ENCODE data around the gene B4GAT1. TPM values are rescaled to one million over a fixed set of nuclear protein-coding genes. Genes with fewer than 3 reads are reported as not detected.

Gene B4GAT1
- total and polyA plus RNA-seq, 2 of the 13 experiments (the other 11 are each of a cell fraction or from before 2014, with no cell fraction given), result 40.4 to 109 TPM

DNA sequence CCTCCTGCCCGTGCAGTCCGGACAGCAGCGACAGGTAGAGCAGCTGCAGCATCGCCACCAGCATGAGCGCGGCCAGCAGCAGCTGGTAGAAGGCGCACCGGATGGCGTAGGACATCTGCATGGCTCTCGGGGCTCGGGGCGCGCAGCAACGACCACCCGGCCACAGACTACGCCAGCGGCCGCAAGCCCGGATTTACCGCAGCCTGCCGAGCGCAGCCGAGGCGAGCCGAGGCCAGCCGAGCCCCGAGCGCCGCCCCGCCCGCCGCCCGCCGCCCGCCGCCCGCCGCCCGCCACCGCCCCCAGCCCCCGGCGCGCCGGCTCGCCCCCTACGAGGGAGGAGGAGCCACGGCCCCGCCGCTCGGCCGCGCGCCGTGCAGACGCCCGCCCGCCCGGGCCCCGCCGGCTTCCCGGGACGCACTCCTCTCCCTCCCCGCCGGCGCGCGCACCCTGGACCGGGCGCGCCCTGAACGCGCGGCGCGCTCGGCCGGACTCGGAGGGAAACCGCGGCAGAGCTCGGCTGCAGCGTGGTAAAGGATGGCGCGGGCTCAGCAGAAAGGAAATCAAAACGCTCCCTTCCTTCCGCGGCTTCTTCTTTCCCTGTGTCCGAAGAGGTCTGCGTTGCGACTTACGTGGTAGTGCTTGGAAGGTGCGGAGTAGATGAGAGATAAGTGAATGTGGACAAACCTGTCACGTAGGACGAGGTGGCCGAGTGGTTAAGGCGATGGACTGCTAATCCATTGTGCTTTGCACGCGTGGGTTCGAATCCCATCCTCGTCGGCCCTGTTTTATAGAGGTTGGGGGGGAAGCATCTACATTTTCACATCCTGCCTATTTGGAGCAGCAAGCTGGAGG lies at the start of gene B4GAT1 (continued):
- TF ChIP-seq CEBPB (IDR thresholded peaks at IDR 0.05; ENCODE audit: borderline replicate concordance, low read depth, low read length) (no peak), SOX13 (IDR thresholded peaks at IDR 0.05) (no peak), SOX13 (CRISPR knock-in tag; conservative IDR thresholded peaks at IDR 0.05 in 1 of 2, IDR thresholded peaks at IDR 0.05 in 1 of 2) (no peak), RORA (CRISPR knock-in tag; IDR thresholded peaks at IDR 0.05) (no peak), ZNF563 (CRISPR knock-in tag; IDR thresholded peaks at IDR 0.05) (peak; percentile 49; the same call in 1 of the 2 replicates), MAFK (conservative IDR thresholded peaks at IDR 0.05 in 1 of 2, IDR thresholded peaks at IDR 0.05 in 1 of 2; ENCODE audit: low read length in 2 of 2) (no peak), HMGA1 (CRISPR knock-in tag; conservative IDR thresholded peaks at IDR 0.05) (no peak), CCAR2 (optimal IDR thresholded peaks at IDR 0.05; ENCODE audit: low read depth, low read length) (no peak), KLF16 (CRISPR knock-in tag; IDR thresholded peaks at IDR 0.05) (peak in 1 of 2 experiments; percentile 85; a peak in 2 of 4 replicates), ZNF660 (CRISPR knock-in tag; IDR thresholded peaks at IDR 0.05; ENCODE audit: borderline replicate concordance, low read depth) (no peak), ZNF24 (IDR thresholded peaks at IDR 0.05) (peak; percentile 99), ZNF230 (CRISPR knock-in tag; IDR thresholded peaks at IDR 0.05) (no peak), HDAC2 (CRISPR knock-in tag; IDR thresholded peaks at IDR 0.05) (no peak; the same call in 1 of the 2 replicates), PHF21A (CRISPR knock-in tag; IDR thresholded peaks at IDR 0.05) (no peak), TCF12 (IDR thresholded peaks at IDR 0.05) (no peak), TCF12 (CRISPR knock-in tag; IDR thresholded peaks at IDR 0.05) (peak; percentile 1; the same call in 1 of the 2 replicates), ZFYVE20 (CRISPR knock-in tag; IDR thresholded peaks at IDR 0.05; ENCODE audit: borderline replicate concordance, low read depth) (no peak), ZNF160 (CRISPR knock-in tag; IDR thresholded peaks at IDR 0.05) (peak; percentile 61; the same call in 1 of the 2 replicates), U2AF2 (IDR thresholded peaks at IDR 0.05; ENCODE audit: low read depth, low read length) (no peak), ZNF234 (CRISPR knock-in tag; conservative IDR thresholded peaks at IDR 0.05) (no peak), ZNF335 (CRISPR knock-in tag; IDR thresholded peaks at IDR 0.05) (no peak), ZNF672 (CRISPR knock-in tag; IDR thresholded peaks at IDR 0.05) (no peak), ZNF850 (CRISPR knock-in tag; conservative IDR thresholded peaks at IDR 0.05) (no peak), ZNF747 (CRISPR knock-in tag; IDR thresholded peaks at IDR 0.05; ENCODE audit: borderline replicate concordance) (no peak), DR1 (CRISPR knock-in tag; IDR thresholded peaks at IDR 0.05) (no peak), GZF1 (CRISPR knock-in tag; IDR thresholded peaks at IDR 0.05) (no peak), CHCHD3 (CRISPR knock-in tag; IDR thresholded peaks at IDR 0.05) (peak; percentile 29; the same call in 1 of the 2 replicates)
- TF ChIP-seq, protein P1, sequence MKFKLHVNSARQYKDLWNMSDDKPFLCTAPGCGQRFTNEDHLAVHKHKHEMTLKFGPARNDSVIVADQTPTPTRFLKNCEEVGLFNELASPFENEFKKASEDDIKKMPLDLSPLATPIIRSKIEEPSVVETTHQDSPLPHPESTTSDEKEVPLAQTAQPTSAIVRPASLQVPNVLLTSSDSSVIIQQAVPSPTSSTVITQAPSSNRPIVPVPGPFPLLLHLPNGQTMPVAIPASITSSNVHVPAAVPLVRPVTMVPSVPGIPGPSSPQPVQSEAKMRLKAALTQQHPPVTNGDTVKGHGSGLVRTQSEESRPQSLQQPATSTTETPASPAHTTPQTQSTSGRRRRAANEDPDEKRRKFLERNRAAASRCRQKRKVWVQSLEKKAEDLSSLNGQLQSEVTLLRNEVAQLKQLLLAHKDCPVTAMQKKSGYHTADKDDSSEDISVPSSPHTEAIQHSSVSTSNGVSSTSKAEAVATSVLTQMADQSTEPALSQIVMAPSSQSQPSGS (CRISPR knock-in tag; IDR thresholded peaks at IDR 0.05), result peak; percentile 15; the same call in 1 of the 2 replicates
- TF ChIP-seq, protein P2, sequence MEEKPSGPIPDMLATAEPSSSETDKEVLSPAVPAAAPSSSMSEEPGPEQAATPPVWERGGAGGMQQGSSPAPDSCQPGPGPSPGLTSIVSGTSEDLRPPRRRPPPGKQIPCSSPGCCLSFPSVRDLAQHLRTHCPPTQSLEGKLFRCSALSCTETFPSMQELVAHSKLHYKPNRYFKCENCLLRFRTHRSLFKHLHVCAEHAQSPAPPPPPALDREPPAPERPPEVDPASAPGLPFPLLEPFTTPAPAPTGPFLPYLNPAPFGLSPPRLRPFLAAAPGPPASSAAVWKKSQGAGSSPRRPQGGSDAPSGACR (CRISPR knock-in tag; IDR thresholded peaks at IDR 0.05), result no peak
